ENCODE results near the gene UIMC1.

UIMC1 gene

DNA sequence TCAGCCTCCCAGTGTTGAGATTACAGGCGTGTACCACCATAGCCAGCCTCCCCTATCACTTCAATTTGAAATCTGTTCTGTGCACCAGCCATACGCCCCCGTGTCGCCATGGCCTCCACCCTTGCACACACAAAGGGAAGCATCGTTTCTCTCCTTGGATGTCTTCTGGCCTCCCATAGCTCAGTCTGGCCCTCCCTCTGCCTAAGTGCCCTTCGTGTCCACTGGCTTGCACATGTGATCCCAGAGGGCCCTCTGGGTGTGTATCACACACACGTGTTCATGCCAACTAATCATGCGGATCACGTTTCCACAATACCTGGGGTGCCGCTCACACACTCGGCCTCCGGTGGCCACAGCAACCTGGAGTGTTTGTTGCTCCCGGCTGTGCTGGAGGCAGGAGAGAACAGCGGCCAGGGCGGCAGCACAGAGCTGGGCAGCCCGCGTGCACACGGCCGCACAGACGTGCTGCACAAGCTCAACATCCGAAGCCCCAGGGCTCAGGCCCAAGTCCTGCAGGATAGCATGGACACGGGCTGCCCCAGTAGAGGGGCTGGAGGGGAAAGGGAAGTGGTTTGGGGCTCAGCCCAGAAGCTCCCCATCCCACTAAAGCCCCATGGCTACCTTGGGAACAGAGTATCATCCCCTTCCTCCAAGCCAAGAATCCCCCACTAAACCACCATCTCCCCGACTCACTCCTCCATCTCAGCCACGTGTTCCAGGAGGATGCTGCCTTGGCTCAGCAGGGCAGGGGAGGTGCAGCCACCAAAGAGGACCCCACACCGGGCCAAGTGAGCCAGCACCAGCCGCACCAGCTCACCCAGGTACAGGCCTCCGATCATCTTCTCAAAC is 118.3 kb downstream of the UIMC1 start:
- Histone ChIP-seq H3K36me3 (ENCODE audit: control insufficient read depth, insufficient read depth, low read length) (no peaks in the 10 kb centered on the region), H3K9ac (ENCODE audit: low read depth, low read length) (no peak overlapping the region), H3K4me3 (ENCODE audit: low read depth, low read length) (no peak overlapping the region), H3K9me3 (ENCODE audit: control insufficient read depth, insufficient read depth, low read length) (no peaks in the 10 kb centered on the region), H3K27me3 (ENCODE audit: control insufficient read depth, insufficient read depth, low read length) (no peaks in the 10 kb centered on the region), H3K4me1 (ENCODE audit: control insufficient read depth, insufficient read depth, low read length) (no peaks in the 10 kb centered on the region)

DNA sequence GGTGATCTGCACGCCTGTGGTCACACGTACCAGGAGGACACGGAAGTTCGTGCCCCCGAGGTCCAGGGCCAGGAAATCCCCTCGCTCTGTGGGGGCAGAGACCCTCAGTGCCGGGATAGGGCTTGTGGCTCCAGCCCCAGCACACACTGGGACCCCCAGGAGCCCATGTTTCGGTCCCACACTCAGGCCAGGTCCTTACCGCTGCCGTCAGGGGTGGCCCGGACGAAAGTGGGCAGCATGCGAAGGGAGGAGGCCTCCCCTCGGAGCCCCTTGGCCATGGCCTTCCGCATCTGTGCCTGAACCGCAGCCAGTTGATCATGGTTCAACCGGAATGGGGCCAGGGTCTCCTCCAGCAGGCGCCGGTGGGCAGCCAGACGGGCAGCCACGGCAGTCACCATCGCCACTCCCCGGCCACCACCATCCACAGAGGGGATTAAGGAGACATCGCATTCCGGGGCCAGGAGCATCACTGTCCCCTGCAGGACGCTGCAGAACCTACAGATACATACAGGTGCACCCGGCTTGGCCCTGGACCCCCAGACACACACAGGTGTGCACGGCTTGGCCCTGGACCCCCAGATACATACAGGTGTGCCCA is 119.2 kb downstream of the UIMC1 start:
- H3K9me3 ChIP-seq (ENCODE audit: control insufficient read depth, insufficient read depth, low read length): no peaks in the 10 kb centered on the region
- H3K9ac ChIP-seq (ENCODE audit: low read depth, low read length): no peak overlapping the region
- no peaks in the 10 kb centered on the region for H3K4me1 ChIP-seq (ENCODE audit: control insufficient read depth, insufficient read depth, low read length)
- no peaks in the 10 kb centered on the region for H3K36me3 ChIP-seq (ENCODE audit: control insufficient read depth, insufficient read depth, low read length)
- H3K27me3 ChIP-seq (ENCODE audit: control insufficient read depth, insufficient read depth, low read length): no peaks in the 10 kb centered on the region
- H3K4me3 ChIP-seq (ENCODE audit: low read depth, low read length): no peak overlapping the region

DNA sequence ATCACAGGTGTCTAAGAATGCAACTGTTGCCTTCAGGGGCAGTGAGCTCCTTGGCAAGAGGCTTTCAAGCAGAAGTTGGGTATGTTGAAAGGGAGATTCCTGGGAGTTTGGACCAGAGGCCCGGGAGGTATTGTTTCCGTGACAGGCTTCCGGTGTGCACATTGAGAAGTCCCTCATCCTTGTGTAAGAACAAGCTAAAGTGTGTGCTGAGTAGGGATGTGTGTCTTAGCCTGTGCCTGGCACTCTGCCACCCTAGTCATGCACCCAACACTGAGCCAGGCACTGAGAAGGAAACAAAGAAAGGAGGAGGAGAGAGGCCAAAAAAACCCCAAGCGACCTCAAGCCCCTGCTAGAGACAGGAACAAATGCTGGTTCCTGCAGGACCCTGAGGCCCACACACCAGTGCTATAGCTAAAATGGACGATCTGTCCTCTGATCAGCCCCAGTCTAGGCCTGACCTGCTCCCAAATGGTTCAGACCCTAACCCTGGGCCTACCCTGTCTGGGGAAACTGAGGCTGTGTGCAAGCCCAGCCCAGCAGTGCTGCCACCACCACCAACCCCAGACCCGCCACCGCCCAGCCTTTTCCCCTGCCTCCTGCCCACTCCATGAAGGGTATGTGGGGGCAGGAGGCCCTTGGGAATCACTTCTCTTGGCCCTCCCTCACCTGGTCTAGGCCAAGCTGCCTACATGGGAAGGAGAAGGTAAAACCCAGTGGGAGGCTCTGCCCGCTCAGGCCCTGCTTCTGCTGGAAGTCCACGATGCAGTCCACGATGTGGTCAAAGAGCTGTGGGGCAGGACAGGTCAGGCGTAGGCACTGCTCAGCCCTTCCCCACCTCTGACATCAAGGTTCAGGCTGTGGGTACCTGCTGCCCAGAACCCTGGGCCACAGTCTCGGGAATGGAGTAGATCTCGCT is 120.0 kb downstream of the UIMC1 start:
- H3K9ac ChIP-seq (ENCODE audit: low read depth, low read length): no peak overlapping the region
- no peaks in the 10 kb centered on the region for H3K4me1 ChIP-seq (ENCODE audit: control insufficient read depth, insufficient read depth, low read length)
- H3K4me3 ChIP-seq (ENCODE audit: low read depth, low read length): no peak overlapping the region
- H3K27me3 ChIP-seq (ENCODE audit: control insufficient read depth, insufficient read depth, low read length): no peaks in the 10 kb centered on the region
- H3K9me3 ChIP-seq (ENCODE audit: control insufficient read depth, insufficient read depth, low read length): no peaks in the 10 kb centered on the region
- H3K36me3 ChIP-seq (ENCODE audit: control insufficient read depth, insufficient read depth, low read length): no peaks in the 10 kb centered on the region

DNA sequence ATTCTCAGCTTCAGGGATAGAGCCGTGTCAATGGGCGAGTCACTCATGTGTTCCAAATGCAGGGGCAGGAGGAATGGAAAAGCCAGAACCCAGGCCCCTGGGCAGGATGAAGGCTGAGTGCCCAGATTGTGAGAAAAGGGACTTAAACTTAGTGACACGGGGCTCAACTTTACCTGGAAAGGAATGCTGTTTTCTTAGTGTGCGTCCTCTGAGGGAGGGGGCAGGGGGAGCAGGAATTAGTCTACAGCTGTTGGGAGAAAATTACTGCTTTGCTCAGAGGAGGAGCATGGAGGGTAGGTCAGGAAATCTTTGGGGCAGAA is 122.0 kb downstream of the UIMC1 start:
- no peaks in the 10 kb centered on the region for H3K9me3 ChIP-seq (ENCODE audit: control insufficient read depth, insufficient read depth, low read length)
- H3K4me1 ChIP-seq (ENCODE audit: control insufficient read depth, insufficient read depth, low read length): no peaks in the 10 kb centered on the region
- H3K36me3 ChIP-seq (ENCODE audit: control insufficient read depth, insufficient read depth, low read length): peaks cover 5% of the 10 kb centered on the region
- H3K27me3 ChIP-seq (ENCODE audit: control insufficient read depth, insufficient read depth, low read length): no peaks in the 10 kb centered on the region
- H3K4me3 ChIP-seq (ENCODE audit: low read depth, low read length): no peak overlapping the region
- H3K9ac ChIP-seq (ENCODE audit: low read depth, low read length): no peak overlapping the region

DNA sequence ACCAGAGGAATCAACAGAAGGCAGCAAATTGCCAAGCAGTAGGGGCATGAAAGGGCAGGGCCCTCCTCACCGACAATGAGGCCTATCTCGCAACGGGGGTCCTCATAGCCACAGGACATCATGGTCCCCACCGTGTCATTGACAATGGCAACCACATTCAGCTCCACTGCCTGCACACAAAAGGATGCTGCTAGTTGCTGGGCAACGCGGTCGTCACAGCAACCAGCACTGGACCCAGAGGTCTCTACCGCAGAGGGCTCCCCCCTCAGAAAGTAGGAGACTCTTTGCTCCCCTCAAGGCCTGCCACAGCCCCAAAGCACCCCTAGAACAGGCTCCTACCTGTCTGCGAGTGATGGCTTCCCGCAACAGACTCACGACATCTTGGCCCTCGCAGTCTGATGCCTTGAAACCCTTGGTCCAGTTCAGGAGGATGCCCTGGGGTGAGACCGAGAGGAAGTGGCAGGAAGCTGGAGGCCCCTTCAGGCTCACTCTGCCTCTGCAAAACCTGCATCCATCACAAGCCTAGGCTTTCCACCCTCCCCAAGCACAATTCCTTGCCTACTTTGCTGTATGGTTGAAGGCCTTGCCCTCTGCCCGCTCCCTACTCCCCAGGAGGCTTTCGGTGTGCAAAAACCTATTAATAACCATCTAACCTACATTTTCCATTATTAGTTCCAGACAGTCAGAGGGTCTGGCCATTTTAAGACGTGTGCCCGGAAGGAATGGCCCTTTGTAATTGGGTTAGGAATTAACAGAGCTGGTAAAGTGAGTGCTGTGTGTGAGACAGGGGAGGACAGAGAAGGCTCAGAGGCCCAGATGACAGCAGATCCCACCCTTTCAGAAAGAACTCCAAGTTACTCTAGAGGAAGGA is 122.6 kb downstream of the UIMC1 start:
- H3K36me3 ChIP-seq (ENCODE audit: control insufficient read depth, insufficient read depth, low read length): peaks cover 5% of the 10 kb centered on the region
- no peak overlapping the region for H3K4me3 ChIP-seq (ENCODE audit: low read depth, low read length)
- no peaks in the 10 kb centered on the region for H3K27me3 ChIP-seq (ENCODE audit: control insufficient read depth, insufficient read depth, low read length)
- no peaks in the 10 kb centered on the region for H3K9me3 ChIP-seq (ENCODE audit: control insufficient read depth, insufficient read depth, low read length)
- H3K4me1 ChIP-seq (ENCODE audit: control insufficient read depth, insufficient read depth, low read length): no peaks in the 10 kb centered on the region
- no peak overlapping the region for H3K9ac ChIP-seq (ENCODE audit: low read depth, low read length)

DNA sequence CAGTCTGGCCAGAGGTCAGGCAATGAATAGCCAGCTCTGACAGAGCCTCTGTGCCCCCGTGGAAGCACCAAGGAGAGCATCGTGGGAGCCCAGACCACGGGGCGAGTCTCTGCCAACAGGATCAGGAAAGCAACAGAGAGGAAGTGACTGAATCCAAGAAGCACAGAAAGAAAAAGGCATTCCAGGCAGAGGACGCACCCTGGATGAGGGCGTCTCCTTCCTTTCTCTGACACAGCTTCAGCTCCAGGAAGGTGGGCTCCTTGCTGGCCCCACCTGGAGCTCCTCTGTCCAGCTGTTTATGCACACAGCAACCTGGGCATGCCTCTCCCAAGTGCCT is 124.0 kb downstream of the UIMC1 start:
- H3K36me3 ChIP-seq (ENCODE audit: control insufficient read depth, insufficient read depth, low read length): peaks cover 7% of the 10 kb centered on the region
- H3K27me3 ChIP-seq (ENCODE audit: control insufficient read depth, insufficient read depth, low read length): no peaks in the 10 kb centered on the region
- no peaks in the 10 kb centered on the region for H3K9me3 ChIP-seq (ENCODE audit: control insufficient read depth, insufficient read depth, low read length)
- no peaks in the 10 kb centered on the region for H3K4me1 ChIP-seq (ENCODE audit: control insufficient read depth, insufficient read depth, low read length)
- H3K4me3 ChIP-seq (ENCODE audit: low read depth, low read length): no peak overlapping the region
- H3K9ac ChIP-seq (ENCODE audit: low read depth, low read length): no peak overlapping the region

DNA sequence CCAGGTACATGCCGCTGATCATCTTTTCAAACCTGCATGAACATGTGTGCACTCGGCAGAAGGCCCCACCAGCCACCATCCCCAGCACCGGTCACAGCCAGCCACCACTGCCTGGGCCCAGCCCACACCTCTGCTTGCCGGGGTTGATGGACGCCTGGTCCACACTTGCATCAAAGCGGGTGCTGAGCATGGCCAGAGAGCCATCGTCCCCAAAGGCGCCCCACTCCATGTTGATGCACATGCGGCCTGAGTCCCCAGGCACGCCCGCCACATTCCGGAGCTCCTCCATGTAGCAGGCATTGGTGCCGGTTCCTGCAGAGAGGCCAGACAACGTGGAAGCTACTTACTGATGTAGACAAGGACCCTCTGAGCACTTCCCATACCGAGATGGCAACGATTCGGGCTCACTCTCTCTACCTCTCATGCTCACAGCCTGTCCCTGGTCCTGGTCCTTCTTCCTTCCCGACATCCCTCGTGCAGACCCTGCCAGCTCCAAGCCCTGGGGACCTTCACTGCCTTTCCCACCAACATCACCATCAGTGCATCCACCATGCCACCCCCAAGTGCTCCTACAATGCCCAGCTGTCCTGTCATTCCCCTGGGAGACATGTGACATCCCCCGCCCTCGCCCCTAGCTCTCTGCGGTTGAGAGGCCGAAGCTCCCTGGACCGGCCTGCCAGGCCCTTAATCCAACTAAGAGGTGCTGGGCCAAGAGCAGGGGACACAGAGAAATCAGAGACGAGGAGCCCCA is 124.6 kb downstream of the UIMC1 start:
- no peak overlapping the region for H3K9ac ChIP-seq (ENCODE audit: low read depth, low read length)

DNA sequence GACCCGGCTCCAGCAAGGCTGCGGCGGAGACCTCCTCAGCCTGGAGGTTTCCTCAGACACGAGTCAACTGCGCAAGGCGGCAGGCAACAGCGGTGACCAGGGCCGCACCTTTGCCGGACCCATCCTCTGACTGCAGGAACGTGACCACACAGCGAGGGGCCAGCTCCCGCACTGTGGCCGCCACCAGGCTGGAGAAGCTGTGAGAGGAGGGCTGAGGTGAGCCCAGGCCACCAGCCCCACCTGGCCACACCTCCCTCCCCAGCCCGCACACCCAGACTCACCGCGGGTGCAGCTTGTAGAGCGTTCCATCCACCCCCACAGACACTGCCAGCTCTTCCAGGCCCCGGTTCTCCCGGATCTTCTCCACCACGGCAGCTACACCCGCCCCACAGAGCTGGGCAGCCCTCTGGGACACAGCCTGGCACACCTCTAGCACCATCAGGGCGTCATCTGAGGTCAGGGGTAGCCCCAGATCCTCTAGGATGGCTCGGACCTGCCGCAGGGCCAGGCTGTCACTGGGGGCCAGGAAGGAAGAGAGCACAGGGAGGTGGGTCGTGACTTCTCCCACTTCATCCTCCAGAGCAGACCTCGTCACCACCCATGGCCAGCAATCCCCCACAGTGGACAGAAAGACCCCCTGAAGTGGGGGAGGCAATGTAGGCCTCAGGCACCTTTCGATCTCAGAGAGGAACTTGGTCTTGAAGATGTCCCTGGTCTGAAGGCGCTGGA is 125.4 kb downstream of the UIMC1 start:
- no peaks in the 10 kb centered on the region for H3K27me3 ChIP-seq (ENCODE audit: control insufficient read depth, insufficient read depth, low read length)

More for the DNA sequence above, 124.6 kb downstream of the UIMC1 start:
- H3K36me3 ChIP-seq (ENCODE audit: control insufficient read depth, insufficient read depth, low read length): peaks cover 7% of the 10 kb centered on the region
- H3K27me3 ChIP-seq (ENCODE audit: control insufficient read depth, insufficient read depth, low read length): no peaks in the 10 kb centered on the region
- no peaks in the 10 kb centered on the region for H3K4me1 ChIP-seq (ENCODE audit: control insufficient read depth, insufficient read depth, low read length)
- H3K4me3 ChIP-seq (ENCODE audit: low read depth, low read length): no peak overlapping the region
- H3K9me3 ChIP-seq (ENCODE audit: control insufficient read depth, insufficient read depth, low read length): no peaks in the 10 kb centered on the region

DNA sequence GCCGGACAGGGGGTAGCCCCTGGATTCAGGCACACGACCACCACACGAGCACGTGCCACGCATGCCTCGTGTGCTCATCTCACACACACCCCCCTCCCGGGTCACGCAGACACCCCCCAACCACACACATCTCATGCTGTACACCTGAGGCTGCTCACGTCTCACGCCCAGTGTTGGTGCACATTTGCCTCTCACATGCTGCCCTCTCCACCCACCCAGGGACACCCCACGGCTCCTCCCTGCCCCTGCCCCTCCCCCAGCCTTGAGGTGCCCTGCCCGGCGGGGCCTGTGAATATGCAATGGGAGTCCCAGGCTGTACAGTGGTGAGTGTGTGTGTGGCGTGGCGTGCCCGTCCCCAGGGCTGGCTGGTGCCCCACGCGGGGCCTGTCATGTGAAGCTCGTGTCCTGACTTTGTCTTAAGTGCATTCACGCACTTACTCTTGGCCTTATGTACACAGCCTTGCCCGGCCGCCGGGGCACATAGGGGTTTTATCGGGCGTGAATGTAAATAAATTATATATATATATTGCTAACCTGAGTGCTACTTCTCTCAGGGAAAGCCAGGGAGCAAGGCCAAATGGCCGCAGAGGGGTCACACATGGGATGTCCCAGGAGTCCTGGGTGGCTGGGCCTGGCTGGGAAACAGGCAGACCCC is 126.1 kb downstream of the UIMC1 start:
- H3K4me1 ChIP-seq (ENCODE audit: control insufficient read depth, insufficient read depth, low read length): no peaks in the 10 kb centered on the region
- H3K4me3 ChIP-seq (ENCODE audit: low read depth, low read length): no peak overlapping the region
- H3K27me3 ChIP-seq (ENCODE audit: control insufficient read depth, insufficient read depth, low read length): no peaks in the 10 kb centered on the region
- H3K9ac ChIP-seq (ENCODE audit: low read depth, low read length): peak overlapping the region; percentile 12
- H3K9me3 ChIP-seq (ENCODE audit: control insufficient read depth, insufficient read depth, low read length): no peaks in the 10 kb centered on the region
- peaks cover 7% of the 10 kb centered on the region for H3K36me3 ChIP-seq (ENCODE audit: control insufficient read depth, insufficient read depth, low read length)

More for the DNA sequence above, 125.4 kb downstream of the UIMC1 start:
- Histone ChIP-seq H3K36me3 (ENCODE audit: control insufficient read depth, insufficient read depth, low read length) (peaks cover 7% of the 10 kb centered on the region), H3K4me3 (ENCODE audit: low read depth, low read length) (no peak overlapping the region), H3K9me3 (ENCODE audit: control insufficient read depth, insufficient read depth, low read length) (no peaks in the 10 kb centered on the region), H3K4me1 (ENCODE audit: control insufficient read depth, insufficient read depth, low read length) (no peaks in the 10 kb centered on the region), H3K9ac (ENCODE audit: low read depth, low read length) (no peak overlapping the region)
